NB4 (cell line): Measurements from ENCODE around the gene TSPAN17.

Experiments
- MYC ChIP-seq: IDR thresholded peaks from 2 replicates; pipeline ENCODE4 v1.6.1; 2011; ENCODE audit warnings: low read depth, low read length
- POLR2A ChIP-seq: IDR thresholded peaks from 2 replicates; pipeline ENCODE4 v1.6.1; 2011; ENCODE audit warnings: mild to moderate bottlenecking; ENCODE audit not compliant: insufficient read length; ENCODE audit errors: extremely low read depth
- TF ChIP-seq, protein P1 (sequence below): IDR thresholded peaks from one replicate; pipeline ENCODE4 v1.5.1; 2012; ENCODE audit warnings: low read depth, low read length

- TF ChIP-seq POLR2A (no peak), MYC (no peak)
- TF ChIP-seq, protein P1, sequence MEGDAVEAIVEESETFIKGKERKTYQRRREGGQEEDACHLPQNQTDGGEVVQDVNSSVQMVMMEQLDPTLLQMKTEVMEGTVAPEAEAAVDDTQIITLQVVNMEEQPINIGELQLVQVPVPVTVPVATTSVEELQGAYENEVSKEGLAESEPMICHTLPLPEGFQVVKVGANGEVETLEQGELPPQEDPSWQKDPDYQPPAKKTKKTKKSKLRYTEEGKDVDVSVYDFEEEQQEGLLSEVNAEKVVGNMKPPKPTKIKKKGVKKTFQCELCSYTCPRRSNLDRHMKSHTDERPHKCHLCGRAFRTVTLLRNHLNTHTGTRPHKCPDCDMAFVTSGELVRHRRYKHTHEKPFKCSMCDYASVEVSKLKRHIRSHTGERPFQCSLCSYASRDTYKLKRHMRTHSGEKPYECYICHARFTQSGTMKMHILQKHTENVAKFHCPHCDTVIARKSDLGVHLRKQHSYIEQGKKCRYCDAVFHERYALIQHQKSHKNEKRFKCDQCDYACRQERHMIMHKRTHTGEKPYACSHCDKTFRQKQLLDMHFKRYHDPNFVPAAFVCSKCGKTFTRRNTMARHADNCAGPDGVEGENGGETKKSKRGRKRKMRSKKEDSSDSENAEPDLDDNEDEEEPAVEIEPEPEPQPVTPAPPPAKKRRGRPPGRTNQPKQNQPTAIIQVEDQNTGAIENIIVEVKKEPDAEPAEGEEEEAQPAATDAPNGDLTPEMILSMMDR = no peak
Measured at GRCh38 chr5:176656467-176656990, 9.2 kb downstream of the TSPAN17 start.
